PC-3 (cell line): ENCODE measurements around the gene SNCAIP. TPM values are rescaled to one million over a fixed set of nuclear protein-coding genes. Genes with fewer than 3 reads are reported as not detected.
A peak's percentile ranks its signal among the peaks of the same experiment; 100 is the strongest.

Experiments used
- ATAC-seq: fragments of 200-7000 bp; cut with Tn5 transposase; 2 replicates; pipeline ENCODE4 v1.9.1; 2020; ENCODE audit warnings: mild to moderate bottlenecking, moderate library complexity
- BruUV-seq: library from RNA; stranded (reverse); fragments of 400-500 nt; replicated peaks from 2 replicates; lab custom pipeline; 2021; lab: Mats Ljungman, UMichigan
- CTCF ChIA-PET: fragments of 300-600 bp; sonication (Branson Sonifier 250); formaldehyde crosslinking; loops from one replicate; lab custom pipeline; 2022; ENCODE audit warnings: antibody characterized with exemption; lab: Charles Lee
- POLR2A ChIA-PET: fragments of 300-600 bp; sonication (Branson Sonifier 250); formaldehyde crosslinking; loops from one replicate; lab custom pipeline; 2022; ENCODE audit warnings: antibody characterized with exemption; ENCODE audit not compliant: unreplicated experiment; lab: Charles Lee
- DNase-seq: peaks from one replicate; pipeline ENCODE4 v3.0.0-alpha.2; 2015
- H2AFZ ChIP-seq: fragments of 300-600 bp; sonication (generic); 2 replicates; pipeline ENCODE4 v1.6.0; 2016; ENCODE audit warnings: antibody characterized with exemption, low read length
- H3F3A ChIP-seq: fragments of 300-600 bp; sonication (generic); one replicate; pipeline ENCODE4 v1.6.0; 2017; ENCODE audit warnings: antibody characterized with exemption, low read length, control low read depth, mild to moderate bottlenecking; ENCODE audit not compliant: unreplicated experiment
- H3K27ac ChIP-seq: fragments of 300-600 bp; sonication (generic); 2 replicates; pipeline ENCODE4 v1.5.1; 2016; ENCODE audit warnings: mild to moderate bottlenecking, low read length
- H3K27me3 ChIP-seq: fragments of 300-600 bp; sonication (generic); 2 replicates; pipeline ENCODE4 v1.6.1; 2016; ENCODE audit warnings: low read length, mixed read lengths
- H3K36me3 ChIP-seq: fragments of 300-600 bp; sonication (generic); 2 replicates; pipeline ENCODE4 v1.6.1; 2016; ENCODE audit warnings: low read depth, mixed run types, low read length, mixed read lengths
- H3K4me1 ChIP-seq: fragments of 300-600 bp; sonication (generic); 2 replicates; pipeline ENCODE4 v1.5.1; 2016; ENCODE audit warnings: low read length; ENCODE audit not compliant: insufficient read depth
- H3K4me2 ChIP-seq: fragments of 300-600 bp; sonication (generic); 2 replicates; pipeline ENCODE4 v1.6.0; 2016; ENCODE audit warnings: low read length
- H3K4me3 ChIP-seq: fragments of 300-600 bp; sonication (generic); 2 replicates; pipeline ENCODE4 v1.5.1; 2016; ENCODE audit warnings: mild to moderate bottlenecking, low read length, mixed read lengths
- H3K79me2 ChIP-seq: fragments of 300-600 bp; sonication (generic); 2 replicates; pipeline ENCODE4 v1.6.1; 2017; ENCODE audit warnings: low read length, mixed read lengths
- H3K9ac ChIP-seq: fragments of 300-600 bp; sonication (generic); 2 replicates; pipeline ENCODE4 v1.6.0; 2016; ENCODE audit warnings: mild to moderate bottlenecking, low read length
- H3K9me2 ChIP-seq: fragments of 300-600 bp; sonication (generic); replicated peaks from 2 replicates; pipeline ENCODE4 v1.6.1; 2016; ENCODE audit warnings: mixed run types, low read length, mixed read lengths
- H3K9me3 ChIP-seq: fragments of 300-600 bp; sonication (generic); 2 replicates; pipeline ENCODE4 v1.6.1; 2016; ENCODE audit warnings: low read length, mixed read lengths
- H4K20me1 ChIP-seq: fragments of 300-600 bp; sonication (generic); 2 replicates; pipeline ENCODE4 v1.6.1; 2016; ENCODE audit warnings: low read length, mixed read lengths
- CTCF ChIP-seq: fragments of 300-600 bp; sonication (generic); conservative IDR thresholded peaks from 2 replicates; pipeline ENCODE4 v1.5.1; 2017; ENCODE audit warnings: antibody characterized with exemption, low read depth, mild to moderate bottlenecking, low read length
- EZH2 ChIP-seq: fragments of 300-600 bp; sonication (generic); IDR thresholded peaks from one replicate; pipeline ENCODE4 v1.6.1; 2017; ENCODE audit warnings: antibody characterized with exemption, mild to moderate bottlenecking, low read length; ENCODE audit not compliant: unreplicated experiment
- EZH2phosphoT487 ChIP-seq: fragments of 300-600 bp; sonication (generic); IDR thresholded peaks from 2 replicates; pipeline ENCODE4 v1.6.1; 2018; ENCODE audit warnings: mild to moderate bottlenecking, antibody characterized with exemption, low read length, borderline replicate concordance
- intact Hi-C: fragments of 100-400 bp; cut with micrococcal nuclease; formaldehyde crosslinking; loops from 2 replicates; pipeline ENCODE4 v1.9.0; 2023
- total RNA-seq: library from RNA; depleted of rRNA; stranded (reverse); fragments of >200 nt; gene quantifications from 2 replicates; pipeline ENCODE4 v1.2.3, GENCODE V29; 2014

The SNCAIP gene
- total RNA-seq, 1 experiment from 2014 or later: not detected

DNA sequence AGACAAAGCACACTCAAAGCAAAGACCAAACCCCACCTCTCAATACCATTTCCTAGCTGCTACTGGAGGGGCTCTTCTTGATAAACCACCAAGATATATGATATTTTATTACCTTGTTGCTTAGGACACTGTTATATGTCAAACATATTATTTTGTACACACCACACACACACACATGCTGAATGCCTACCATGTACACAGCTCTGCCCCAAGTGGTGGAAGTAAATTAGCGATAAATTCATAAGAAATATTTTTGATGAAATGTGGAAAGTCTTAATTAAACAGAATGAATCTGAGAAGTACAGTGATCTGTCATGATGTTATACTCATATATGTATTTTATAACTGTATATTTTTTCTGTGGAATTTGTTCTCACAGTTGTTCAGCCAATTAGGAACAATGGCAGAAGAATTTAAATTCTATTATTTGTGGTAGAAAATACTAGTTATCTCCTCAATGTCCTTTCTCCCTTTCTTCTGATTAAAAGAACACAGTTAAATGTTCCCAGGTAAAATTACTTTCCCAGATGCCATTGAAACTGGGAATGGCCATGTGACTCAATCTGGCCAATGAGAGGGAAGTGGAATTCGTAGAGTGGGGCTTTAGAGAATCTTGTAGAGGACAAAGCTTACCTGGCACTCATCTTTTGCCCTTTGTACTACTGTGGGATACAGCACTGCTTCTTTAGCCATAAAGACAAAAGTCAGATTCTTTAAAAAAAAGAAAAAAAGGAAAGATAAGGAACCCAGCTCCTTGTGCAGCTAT, 156.5 kb downstream of the SNCAIP start:
- no peaks in the 10 kb centered on the region for H3K9me2 ChIP-seq
- no peaks in the 10 kb centered on the region for H3K79me2 ChIP-seq
- no peaks in the 10 kb centered on the region for H3K4me1 ChIP-seq
- H3K9me3 ChIP-seq: no peaks in the 10 kb centered on the region
- ATAC-seq (no peak), DNase-seq (no peak)
- CTCF ChIA-PET: no interaction called here
- no peak overlapping the region for H2AFZ ChIP-seq
- TF ChIP-seq EZH2phosphoT487: no peak
- peak; percentile 34; the same call in 1 of the 2 replicates for TF ChIP-seq CTCF
- POLR2A ChIA-PET: no interaction called here
- no peak overlapping the region for H3K4me3 ChIP-seq
- H3K27ac ChIP-seq: no peak overlapping the region
- no peaks in the 10 kb centered on the region for H4K20me1 ChIP-seq
- H3F3A ChIP-seq: no peaks in the 10 kb centered on the region
- BruUV-seq: no TSS peak
- H3K9ac ChIP-seq: no peak overlapping the region
- no peaks in the 10 kb centered on the region for H3K27me3 ChIP-seq
- intact Hi-C loops: no loop called here
- H3K4me2 ChIP-seq: no peak overlapping the region
- no peaks in the 10 kb centered on the region for H3K36me3 ChIP-seq

DNA sequence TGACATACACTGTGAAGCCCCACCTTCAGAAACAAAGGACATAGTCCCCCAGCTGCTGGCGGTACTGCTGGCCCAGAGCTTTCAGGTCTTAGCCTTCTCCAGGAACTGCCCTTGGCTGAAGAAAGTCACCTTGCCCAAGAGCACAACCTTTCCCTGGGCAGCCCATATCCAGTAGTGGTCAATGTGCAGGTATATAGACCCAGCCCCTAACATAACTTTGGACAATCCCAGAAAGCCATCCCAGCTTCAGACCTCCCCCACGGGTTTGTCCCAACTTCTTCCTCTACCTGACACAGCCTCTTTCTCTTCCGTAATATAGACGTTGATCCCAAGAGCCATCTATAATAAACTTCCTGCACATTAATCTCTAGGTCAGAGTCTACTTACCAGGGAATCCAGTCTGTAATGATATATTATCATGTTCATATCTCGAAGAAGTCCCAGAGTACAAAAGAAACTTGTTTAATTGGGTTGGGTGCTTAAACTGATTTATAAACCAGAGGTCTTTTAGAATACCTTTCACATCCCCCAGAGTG, 157.4 kb downstream of the SNCAIP start:
- Histone ChIP-seq H3K4me2 (no peak overlapping the region), H3K9me3 (no peaks in the 10 kb centered on the region), H3K36me3 (no peaks in the 10 kb centered on the region), H3F3A (no peaks in the 10 kb centered on the region), H3K79me2 (no peaks in the 10 kb centered on the region), H3K9ac (no peak overlapping the region), H3K27ac (no peak overlapping the region), H3K27me3 (no peaks in the 10 kb centered on the region), H3K4me1 (no peaks in the 10 kb centered on the region), H3K4me3 (no peak overlapping the region), H3K9me2 (no peaks in the 10 kb centered on the region), H4K20me1 (no peaks in the 10 kb centered on the region), H2AFZ (no peak overlapping the region)
- ATAC-seq (no peak), DNase-seq (no peak)
- ChIA-PET POLR2A (no interaction called here), CTCF (no interaction called here)
- TF ChIP-seq CTCF (no peak), EZH2phosphoT487 (no peak), EZH2 (no peak)
- BruUV-seq: no TSS peak
- intact Hi-C loops: no loop called here

DNA sequence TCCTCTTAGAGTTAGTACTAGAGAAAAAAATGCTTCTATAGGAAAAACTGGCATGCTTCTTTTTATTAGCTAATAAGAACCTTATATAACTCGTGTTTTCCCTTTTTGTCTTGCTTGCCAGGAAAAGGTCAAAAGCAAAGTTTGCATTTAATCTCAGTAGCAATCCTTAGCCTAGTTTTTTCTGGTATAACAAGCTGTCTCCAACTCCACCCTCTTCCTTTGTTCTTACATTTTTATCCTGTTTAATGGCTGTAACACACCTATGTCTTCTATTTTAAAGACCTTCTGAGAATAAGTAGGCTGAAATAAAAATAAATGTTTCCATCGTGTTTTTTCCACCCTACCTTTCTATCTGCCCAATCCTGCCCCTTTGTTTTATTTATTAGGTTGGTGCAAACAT, 158.3 kb downstream of the SNCAIP start:
- H3F3A ChIP-seq: no peaks in the 10 kb centered on the region
- ChIA-PET POLR2A (no interaction called here), CTCF (no interaction called here)
- no peaks in the 10 kb centered on the region for H3K36me3 ChIP-seq
- no peak overlapping the region for H3K9ac ChIP-seq
- BruUV-seq: no TSS peak
- H3K4me3 ChIP-seq: no peak overlapping the region
- intact Hi-C loops: no loop called here
- H3K27me3 ChIP-seq: no peaks in the 10 kb centered on the region
- H3K4me2 ChIP-seq: no peak overlapping the region
- no peaks in the 10 kb centered on the region for H3K9me2 ChIP-seq
- no peak for ATAC-seq
- H3K9me3 ChIP-seq: no peaks in the 10 kb centered on the region
- no peaks in the 10 kb centered on the region for H3K79me2 ChIP-seq
- no peaks in the 10 kb centered on the region for H4K20me1 ChIP-seq
- no peak for DNase-seq
- no peak overlapping the region for H2AFZ ChIP-seq
- no peak overlapping the region for H3K27ac ChIP-seq
- no peaks in the 10 kb centered on the region for H3K4me1 ChIP-seq
- TF ChIP-seq EZH2 (no peak), CTCF (no peak), EZH2phosphoT487 (no peak)
